ENCODE data around the gene USP28. TPM values are rescaled to one million over a fixed set of nuclear protein-coding genes. Genes with fewer than 3 reads are reported as not detected.

Gene USP28
- total and polyA plus RNA-seq, 7 experiments from 2014 or later = 12.0 to 50.3 (median 19.0) TPM

DNA sequence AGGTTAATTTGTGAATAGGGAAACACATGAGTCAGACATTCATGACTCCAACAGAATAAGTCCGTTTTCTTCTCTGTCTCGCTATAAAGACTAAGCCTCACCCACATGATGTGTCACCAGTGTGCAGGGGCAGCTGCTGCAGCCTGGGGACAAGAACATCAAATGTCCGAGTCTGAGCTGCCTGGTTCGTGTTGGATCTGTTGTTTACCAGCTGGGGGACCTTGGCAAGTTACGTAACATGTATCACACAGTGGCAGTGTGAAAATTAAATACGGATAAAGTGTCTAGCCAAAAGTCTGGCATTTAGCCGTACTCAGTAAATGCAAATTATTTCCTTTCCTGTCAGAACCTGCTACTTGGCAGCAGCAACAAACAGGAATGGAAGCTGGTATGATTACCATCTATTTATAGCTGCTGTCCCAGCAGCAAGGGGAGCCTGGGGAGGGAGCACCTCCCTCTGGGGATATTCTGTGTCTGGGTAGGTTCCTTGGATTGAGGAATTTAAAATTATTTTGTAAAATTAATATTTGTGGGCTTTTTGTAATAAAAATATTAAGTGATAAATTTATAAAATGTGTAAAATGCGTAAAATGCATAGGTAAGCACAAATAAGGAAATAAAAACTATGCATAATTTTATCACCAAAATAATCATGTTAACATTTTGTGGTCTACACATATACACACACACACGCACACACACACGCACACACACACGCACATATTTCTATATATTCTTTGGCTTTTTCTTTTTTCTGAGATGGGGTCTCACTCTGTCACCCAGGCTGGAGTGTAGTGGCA lies 97.1 kb downstream of the USP28 start:
- no peak overlapping the region for H3K4me3 Mint-ChIP-seq
- intact Hi-C loops (cut with micrococcal nuclease) = loop anchor here (10.0 kb wide), 3 partner anchors 386 to 1554 kb away; partner anchors contain the start of gene PTS (in 1 of the 2)

DNA sequence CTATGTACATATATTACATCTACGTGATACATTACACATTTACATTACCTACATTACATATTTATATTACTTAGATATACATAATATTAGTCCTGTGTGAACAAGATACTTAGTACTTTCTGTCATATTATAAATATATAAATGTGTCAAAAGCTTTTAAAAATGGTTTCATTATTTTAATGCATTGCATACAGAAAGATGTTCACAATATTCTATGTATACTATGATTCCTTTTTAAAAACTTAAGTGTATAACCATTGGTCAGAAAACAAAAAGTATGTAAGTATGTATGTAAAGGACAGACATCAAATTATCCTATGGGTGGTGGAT lies 101.2 kb downstream of the USP28 start:
- no peak for DNase-seq
- no peaks in the 10 kb centered on the region for H3K27me3 ChIP-seq (ENCODE audit: control insufficient read depth in 2 of 2, insufficient read depth in 2 of 2, low read length in 2 of 2)
- H3K36me3 Mint-ChIP-seq = peaks cover 0 to 4% (median 2%) of the 10 kb centered on the region in 5 donors
- CTCF ChIA-PET = interaction anchor here (0.6 kb wide), 1 partner anchor 13 kb away, joined by 3 read pairs; no protein-coding TSS in a partner anchor
- intact Hi-C loops (cut with micrococcal nuclease) = loop anchor here (1.0 to 10.0 kb wide), 7 partner anchors 391 to 1687 kb away; partner anchors contain the start of genes PTS (in 1 of the 2), REXO2 (in 1 of the 2), SDHD (in 1 of the 2) and TIMM8B (in 1 of the 2)
- peaks cover 0 to 11% (median 0%) of the 10 kb centered on the region in 5 donors for H3K27me3 Mint-ChIP-seq
- peaks cover 0 to 6% (median 0%) of the 10 kb centered on the region in 3 experiments for H3K36me3 ChIP-seq (ENCODE audit: control insufficient read depth in 2 of 3, insufficient read depth in 3 of 3, low read length in 3 of 3)
- H3K4me1 ChIP-seq (ENCODE audit: control insufficient read depth in 2 of 2, insufficient read depth in 2 of 2, low read length in 2 of 2) = peaks cover 0 to 4% of the 10 kb centered on the region in 2 donors
- H3K4me1 Mint-ChIP-seq = peaks cover 17 to 34% (median 24%) of the 10 kb centered on the region in 7 donors
- H3K4me3 Mint-ChIP-seq = peak overlapping the region; percentile 92 to 100 (median 98)
- H3K9me3 Mint-ChIP-seq = no peaks in the 10 kb centered on the region
- POLR2A ChIA-PET = no interaction called here
- no peak for ATAC-seq
- H3K4me3 ChIP-seq (ENCODE audit: low read length) = peak overlapping the region; percentile 86
- H3K27ac ChIP-seq (ENCODE audit: low read depth, low read length) = peak overlapping the region; percentile 81
- peak overlapping the region; percentile 89 to 97 (median 95) for H3K27ac Mint-ChIP-seq
- no peaks in the 10 kb centered on the region for H3K9me3 ChIP-seq (ENCODE audit: control insufficient read depth in 2 of 3, low read length in 3 of 3)

More for the DNA sequence above, 97.1 kb downstream of the USP28 start:
- H3K36me3 ChIP-seq (ENCODE audit: control insufficient read depth in 2 of 3, insufficient read depth in 3 of 3, low read length in 3 of 3) = peaks cover 0 to 3% (median 0%) of the 10 kb centered on the region in 3 experiments
- Mint-ChIP-seq H3K36me3 (peaks cover 0 to 5% (median 0%) of the 10 kb centered on the region in 5 donors), H3K27me3 (peaks cover 0 to 30% (median 15%) of the 10 kb centered on the region in 5 donors), H3K9me3 (no peaks in the 10 kb centered on the region), H3K27ac (no peak overlapping the region), H3K4me1 (peaks cover 3 to 12% (median 10%) of the 10 kb centered on the region in 7 donors)
- DNase-seq (no peak), ATAC-seq (no peak)
- H3K27ac ChIP-seq (ENCODE audit: low read depth, low read length) = no peak overlapping the region
- ChIA-PET CTCF (no interaction called here), POLR2A (no interaction called here)
- no peaks in the 10 kb centered on the region for H3K9me3 ChIP-seq (ENCODE audit: control insufficient read depth in 2 of 3, low read length in 3 of 3)
- no peak overlapping the region for H3K4me3 ChIP-seq (ENCODE audit: low read length)
- H3K4me1 ChIP-seq (ENCODE audit: control insufficient read depth in 2 of 2, insufficient read depth in 2 of 2, low read length in 2 of 2) = no peaks in the 10 kb centered on the region
- H3K27me3 ChIP-seq (ENCODE audit: control insufficient read depth in 2 of 2, insufficient read depth in 2 of 2, low read length in 2 of 2) = no peaks in the 10 kb centered on the region

DNA sequence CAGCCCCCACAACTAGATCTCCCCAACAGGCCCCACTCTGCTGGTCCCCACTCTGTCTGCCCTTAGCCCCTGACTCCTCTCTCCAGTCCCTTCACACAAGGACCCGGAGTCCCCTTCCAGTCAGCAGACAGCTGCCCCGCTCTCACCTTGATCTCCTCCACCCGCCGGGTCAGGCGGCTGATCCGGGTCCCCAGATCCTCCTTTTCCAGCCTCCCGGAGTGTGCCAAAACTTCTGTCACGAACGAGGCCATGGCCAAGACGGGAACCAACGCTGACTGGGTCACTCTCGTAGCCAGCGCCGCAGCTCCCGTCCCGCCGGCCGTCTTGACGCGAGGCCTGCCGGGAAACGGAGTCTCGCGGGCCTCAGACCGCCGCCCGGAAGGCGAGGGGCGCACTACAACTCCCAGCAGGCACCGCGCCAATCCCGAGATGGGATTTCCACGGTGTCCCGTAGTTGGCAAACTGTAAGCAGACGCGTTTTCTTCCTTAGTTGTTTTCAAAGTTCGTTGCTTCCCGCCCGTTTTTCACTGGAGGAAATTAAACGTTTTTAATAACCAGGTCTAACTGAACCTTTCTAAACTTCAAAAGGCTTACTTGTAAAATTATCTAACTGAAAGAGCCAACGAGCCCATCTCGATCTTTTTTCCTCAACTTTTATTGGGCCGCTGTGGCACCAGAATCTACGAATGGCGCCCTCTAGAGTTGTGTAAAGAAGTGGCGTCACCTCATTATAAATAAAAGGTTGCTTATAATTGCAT lies 101.8 kb downstream of the USP28 start, which contains the start of gene ZW10:
Gene ZW10 (minus strand): TSS at position 277 of the 758 bp plus-strand sequence. CDS start 26 bp downstream, at position 251.
- H3K4me3 Mint-ChIP-seq = peak within 1 kb of the TSS; percentile 92 to 100 (median 98)
- POLR2A ChIA-PET = interaction anchor here (0.6 kb wide), 1 partner anchor 1597 kb away, joined by 3 read pairs; no protein-coding TSS in a partner anchor
- Histone ChIP-seq H3K4me3 (ENCODE audit: low read length) (peak within 1 kb of the TSS; percentile 86), H3K27me3 (ENCODE audit: control insufficient read depth in 2 of 2, insufficient read depth in 2 of 2, low read length in 2 of 2) (no peaks in the 10 kb centered on the region), H3K27ac (ENCODE audit: low read depth, low read length) (peak within 1 kb of the TSS; percentile 81), H3K36me3 (ENCODE audit: control insufficient read depth in 2 of 3, insufficient read depth in 3 of 3, low read length in 3 of 3) (peaks cover 0 to 9% (median 0%) of the 10 kb centered on the region in 3 experiments), H3K9me3 (ENCODE audit: control insufficient read depth in 2 of 3, low read length in 3 of 3) (no peaks in the 10 kb centered on the region), H3K4me1 (ENCODE audit: control insufficient read depth in 2 of 2, insufficient read depth in 2 of 2, low read length in 2 of 2) (peaks cover 0 to 4% of the 10 kb centered on the region in 2 donors)
- DNase-seq = peak; percentile 86 to 92 (median 91)
- peaks cover 0 to 10% (median 0%) of the 10 kb centered on the region in 5 donors for H3K27me3 Mint-ChIP-seq
- ATAC-seq = peak; percentile 99
- intact Hi-C loops (cut with micrococcal nuclease) = loop anchor here (1.0 to 10.0 kb wide), 14 partner anchors 23 to 1902 kb away; partner anchors contain the start of genes C11orf71 (in 2 of the 2), PTS (in 2 of the 2), RBM7 (in 2 of the 2) and TTC12 (in 2 of the 2)
- CTCF ChIA-PET = interaction anchor here (0.5 to 0.8 kb wide), 3 partner anchors 13 to 460 kb away, joined by 3 read pairs; no protein-coding TSS in a partner anchor
- no peaks in the 10 kb centered on the region for H3K9me3 Mint-ChIP-seq
- peaks cover 19 to 39% (median 30%) of the 10 kb centered on the region in 7 donors for H3K4me1 Mint-ChIP-seq
- H3K36me3 Mint-ChIP-seq = peaks cover 0 to 8% (median 4%) of the 10 kb centered on the region in 5 donors
- H3K27ac Mint-ChIP-seq = peak within 1 kb of the TSS; percentile 89 to 97 (median 95)

DNA sequence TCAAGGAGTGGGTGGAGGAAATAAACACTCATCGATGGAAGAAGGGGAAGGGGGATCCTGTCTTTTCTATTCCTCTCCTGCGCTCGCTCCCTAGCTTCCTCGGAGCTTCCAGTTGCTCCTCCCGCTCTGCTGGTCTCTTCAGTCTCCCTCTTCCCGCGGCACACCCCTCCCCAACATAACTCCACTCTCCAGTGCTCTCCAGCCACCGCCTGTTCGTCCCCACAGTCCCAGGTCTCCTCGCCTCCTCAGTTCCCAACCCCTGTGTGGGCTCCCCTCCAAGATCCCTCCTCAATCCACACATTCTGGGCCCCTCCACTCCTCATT lies 102.3 kb downstream of the USP28 start:
- peak overlapping the region; percentile 86 for H3K4me3 ChIP-seq (ENCODE audit: low read length)
- no peak for ATAC-seq

DNA sequence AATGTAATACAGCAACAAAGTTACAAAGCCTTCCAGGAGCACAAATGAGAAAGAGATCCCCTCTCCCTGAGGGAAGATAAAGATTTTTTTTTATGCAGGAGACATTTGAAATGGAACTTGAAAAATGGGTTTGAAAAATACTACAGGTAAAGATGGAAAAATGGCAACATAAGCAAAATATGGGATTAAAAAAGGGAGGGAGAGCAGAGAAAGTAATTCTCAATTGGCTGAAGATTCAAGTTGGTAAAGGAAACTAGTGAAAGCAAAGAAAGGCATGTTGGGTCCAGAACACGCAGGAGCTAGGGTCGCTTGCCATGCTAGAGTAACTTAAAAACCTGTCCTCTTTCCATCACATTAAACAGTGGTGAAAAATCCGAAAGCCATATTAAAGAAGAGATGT lies 103.4 kb downstream of the USP28 start:
- H3K4me1 ChIP-seq (ENCODE audit: control insufficient read depth in 2 of 2, insufficient read depth in 2 of 2, low read length in 2 of 2) = peaks cover 0 to 4% of the 10 kb centered on the region in 2 donors
- no peaks in the 10 kb centered on the region for H3K9me3 ChIP-seq (ENCODE audit: control insufficient read depth in 2 of 3, low read length in 3 of 3)
- DNase-seq (no peak), ATAC-seq (no peak)
- peaks cover 0 to 5% (median 0%) of the 10 kb centered on the region in 5 donors for H3K27me3 Mint-ChIP-seq
- H3K36me3 ChIP-seq (ENCODE audit: control insufficient read depth in 2 of 3, insufficient read depth in 3 of 3, low read length in 3 of 3) = peaks cover 0 to 18% (median 6%) of the 10 kb centered on the region in 3 experiments
- no peak overlapping the region for H3K27ac ChIP-seq (ENCODE audit: low read depth, low read length)
- peaks cover 10 to 23% (median 13%) of the 10 kb centered on the region in 5 donors for H3K36me3 Mint-ChIP-seq
- POLR2A ChIA-PET = interaction anchor here (0.8 kb wide), 1 partner anchor 17 kb away, joined by 4 read pairs; no protein-coding TSS in a partner anchor
- H3K27ac Mint-ChIP-seq = peak overlapping the region in 2 of 9 donors; percentile 16 to 54
- peaks cover 24 to 52% (median 43%) of the 10 kb centered on the region in 7 donors for H3K4me1 Mint-ChIP-seq
- peak overlapping the region; percentile 64 to 100 (median 98) for H3K4me3 Mint-ChIP-seq
- H3K9me3 Mint-ChIP-seq = no peaks in the 10 kb centered on the region
- H3K4me3 ChIP-seq (ENCODE audit: low read length) = no peak overlapping the region
- CTCF ChIA-PET = no interaction called here
- H3K27me3 ChIP-seq (ENCODE audit: control insufficient read depth in 2 of 2, insufficient read depth in 2 of 2, low read length in 2 of 2) = no peaks in the 10 kb centered on the region
- intact Hi-C loops (cut with micrococcal nuclease) = loop anchor here (2.0 to 10.0 kb wide), 6 partner anchors 25 to 1685 kb away; partner anchors contain the start of genes PTS (in 1 of the 2), SDHD (in 1 of the 2) and TIMM8B (in 1 of the 2)

More for the DNA sequence above, 102.3 kb downstream of the USP28 start:
- ChIA-PET POLR2A (interaction anchor here (0.6 kb wide), 1 partner anchor 1597 kb away, joined by 3 read pairs; no protein-coding TSS in a partner anchor), CTCF (interaction anchor here (0.5 to 0.8 kb wide), 2 partner anchors 458 to 460 kb away, joined by 3 read pairs; no protein-coding TSS in a partner anchor)
- Mint-ChIP-seq H3K27me3 (peaks cover 0 to 10% (median 0%) of the 10 kb centered on the region in 5 donors), H3K4me3 (peak overlapping the region; percentile 92 to 100 (median 98)), H3K9me3 (no peaks in the 10 kb centered on the region), H3K4me1 (peaks cover 20 to 42% (median 33%) of the 10 kb centered on the region in 7 donors), H3K27ac (peak overlapping the region; percentile 80 to 97 (median 93)), H3K36me3 (peaks cover under 1 to 13% (median 4%) of the 10 kb centered on the region in 5 donors)
- Histone ChIP-seq H3K9me3 (ENCODE audit: control insufficient read depth in 2 of 3, low read length in 3 of 3) (no peaks in the 10 kb centered on the region), H3K27ac (ENCODE audit: low read depth, low read length) (peak overlapping the region; percentile 81), H3K27me3 (ENCODE audit: control insufficient read depth in 2 of 2, insufficient read depth in 2 of 2, low read length in 2 of 2) (no peaks in the 10 kb centered on the region), H3K4me1 (ENCODE audit: control insufficient read depth in 2 of 2, insufficient read depth in 2 of 2, low read length in 2 of 2) (peaks cover 0 to 4% of the 10 kb centered on the region in 2 donors), H3K36me3 (ENCODE audit: control insufficient read depth in 2 of 3, insufficient read depth in 3 of 3, low read length in 3 of 3) (peaks cover 0 to 13% (median 0%) of the 10 kb centered on the region in 3 experiments)
- intact Hi-C loops (cut with micrococcal nuclease) = loop anchor here (1.0 to 10.0 kb wide), 11 partner anchors 24 to 1902 kb away; partner anchors contain the start of genes C11orf71 (in 2 of the 2), PTS (in 2 of the 2), RBM7 (in 2 of the 2) and TTC12 (in 2 of the 2)
- peak in 2 of 9 donors; percentile 6 to 8 for DNase-seq
